ENCODE results near the gene NPIPA3. TPM values are rescaled to one million over a fixed set of nuclear protein-coding genes. Genes with fewer than 3 reads are reported as not detected.
"Not testable (repeated sequence)": the region's sequence is repeated elsewhere in the genome, so short reads cannot be mapped to it uniquely, and the experiment has no call there.

NPIPA3 gene
- total RNA-seq = 0.85 TPM
- long read RNA-seq = 0 reads

DNA sequence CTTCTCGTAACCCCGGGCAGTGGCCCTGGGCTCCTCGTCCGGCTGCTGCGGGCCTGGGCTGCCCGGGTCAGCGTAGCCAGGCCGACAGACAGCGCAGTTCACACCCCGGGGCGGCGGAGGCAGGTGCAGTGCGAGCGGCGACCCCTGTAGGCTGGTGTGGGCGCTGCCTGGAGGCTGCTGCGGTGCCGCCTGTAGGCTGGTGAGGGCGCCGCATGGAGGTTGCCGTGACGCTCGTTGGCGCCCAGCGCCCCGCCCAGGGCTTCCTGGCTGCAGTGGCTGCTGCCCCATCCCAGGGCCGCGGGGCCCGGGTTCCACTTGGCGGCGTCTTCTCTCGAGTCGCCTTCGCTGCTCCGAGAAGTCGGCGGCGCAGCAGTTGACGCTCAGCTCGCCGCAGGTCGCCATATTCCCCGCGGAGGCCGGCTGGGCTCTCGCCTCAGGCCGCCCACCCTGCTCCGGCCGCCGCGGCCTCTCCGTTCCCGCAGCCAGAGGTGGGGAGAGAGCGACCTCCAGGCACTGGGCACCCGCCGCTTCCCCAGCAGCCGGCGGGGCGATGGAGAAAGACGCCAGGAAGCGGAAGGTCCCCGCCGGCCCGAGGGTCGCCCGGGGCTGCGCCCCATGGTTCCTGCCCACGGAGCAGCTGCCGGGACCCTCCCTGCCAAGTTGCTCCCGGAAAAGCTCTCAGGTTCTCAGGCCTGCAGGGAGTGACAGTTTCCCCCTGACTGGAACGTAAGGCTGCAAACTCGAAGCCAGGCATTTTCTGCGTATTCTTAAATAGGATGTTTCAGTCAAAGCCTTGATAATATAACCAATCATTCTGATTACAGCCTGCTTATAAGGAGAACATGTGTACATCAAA lies at the start of gene NPIPA3:
TSS of gene NPIPA3 (plus strand) at position 256 of the 856 bp plus-strand sequence. CDS start 5,533 bp downstream, outside the sequence.
- DNase-seq; H3K9me3 ChIP-seq (replicated peaks); intact Hi-C loops (cut with micrococcal nuclease); H3K36me3 ChIP-seq; H3K27ac ChIP-seq (replicated peaks); H3K4me1 ChIP-seq; H3K4me3 ChIP-seq; H3K27me3 ChIP-seq (ENCODE audit: low read depth): not testable (repeated sequence)

GRCh38 chr16:14658063-14658462 lies 45.1 kb upstream of the NPIPA3 start:
- Histone ChIP-seq H3K4me1 (no peaks in the 10 kb centered on the region), H3K27me3 (ENCODE audit: low read depth) (no peaks in the 10 kb centered on the region), H3K4me3 (no peak overlapping the region), H3K27ac (replicated peaks) (no peak overlapping the region), H3K9me3 (replicated peaks) (no peaks in the 10 kb centered on the region), H3K36me3 (peaks cover 92% of the 10 kb centered on the region)
- TF ChIP-seq, protein P1, sequence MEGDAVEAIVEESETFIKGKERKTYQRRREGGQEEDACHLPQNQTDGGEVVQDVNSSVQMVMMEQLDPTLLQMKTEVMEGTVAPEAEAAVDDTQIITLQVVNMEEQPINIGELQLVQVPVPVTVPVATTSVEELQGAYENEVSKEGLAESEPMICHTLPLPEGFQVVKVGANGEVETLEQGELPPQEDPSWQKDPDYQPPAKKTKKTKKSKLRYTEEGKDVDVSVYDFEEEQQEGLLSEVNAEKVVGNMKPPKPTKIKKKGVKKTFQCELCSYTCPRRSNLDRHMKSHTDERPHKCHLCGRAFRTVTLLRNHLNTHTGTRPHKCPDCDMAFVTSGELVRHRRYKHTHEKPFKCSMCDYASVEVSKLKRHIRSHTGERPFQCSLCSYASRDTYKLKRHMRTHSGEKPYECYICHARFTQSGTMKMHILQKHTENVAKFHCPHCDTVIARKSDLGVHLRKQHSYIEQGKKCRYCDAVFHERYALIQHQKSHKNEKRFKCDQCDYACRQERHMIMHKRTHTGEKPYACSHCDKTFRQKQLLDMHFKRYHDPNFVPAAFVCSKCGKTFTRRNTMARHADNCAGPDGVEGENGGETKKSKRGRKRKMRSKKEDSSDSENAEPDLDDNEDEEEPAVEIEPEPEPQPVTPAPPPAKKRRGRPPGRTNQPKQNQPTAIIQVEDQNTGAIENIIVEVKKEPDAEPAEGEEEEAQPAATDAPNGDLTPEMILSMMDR (IDR thresholded peaks at IDR 0.05; ENCODE audit: borderline replicate concordance) = no peak
- intact Hi-C loops (cut with micrococcal nuclease) = no loop called here
- DNase-seq = no peak

DNA sequence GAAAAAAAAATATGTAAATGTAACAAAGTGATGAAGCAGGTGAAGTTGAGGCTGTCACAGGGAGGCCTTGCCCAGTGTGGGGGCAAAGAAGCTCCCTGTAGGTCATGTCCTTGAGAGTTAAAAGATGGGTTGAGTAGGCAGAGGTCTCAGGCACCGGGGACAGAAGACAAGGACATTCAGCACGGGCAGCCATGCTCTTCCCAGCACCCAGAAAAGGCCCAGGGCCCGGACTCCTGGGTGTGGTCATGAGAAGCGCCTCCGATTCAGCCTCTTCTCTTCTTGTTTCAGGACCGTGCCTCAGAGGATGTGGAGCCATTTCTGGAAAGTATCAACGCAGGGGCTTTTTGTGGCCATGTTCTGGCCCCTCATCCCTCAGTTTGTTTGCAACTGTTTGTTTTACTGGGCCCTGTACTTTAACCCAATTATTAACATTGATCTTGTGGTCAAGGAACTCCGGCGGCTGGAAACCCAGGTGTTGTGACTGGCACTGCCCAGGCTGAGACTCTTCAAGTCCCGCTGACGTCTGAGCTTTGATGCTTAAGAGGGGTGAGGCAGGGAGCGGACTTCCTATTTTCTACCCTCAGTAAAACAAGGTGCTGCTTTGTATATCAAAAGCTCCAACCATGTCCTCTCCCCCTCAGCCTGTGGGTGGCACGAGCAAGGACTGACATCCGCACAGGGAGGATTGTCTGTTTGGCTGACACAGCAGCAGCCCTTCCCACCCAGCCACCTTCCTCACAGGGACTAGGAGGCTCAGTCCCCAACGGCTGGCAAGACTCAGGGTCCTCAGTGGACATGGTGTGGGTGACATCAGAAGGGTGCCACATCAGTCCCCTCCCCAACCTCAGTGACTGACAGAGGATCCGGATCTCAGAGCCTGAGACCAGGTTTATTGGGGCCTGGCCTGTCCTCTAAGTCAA lies 35.6 kb upstream of the NPIPA3 start:
- H3K27me3 ChIP-seq (ENCODE audit: low read depth) = no peaks in the 10 kb centered on the region
- no peaks in the 10 kb centered on the region for H3K4me1 ChIP-seq
- TF ChIP-seq, protein P1 (IDR thresholded peaks at IDR 0.05; ENCODE audit: borderline replicate concordance) = no peak
- intact Hi-C loops (cut with micrococcal nuclease) = no loop called here
- H3K4me3 ChIP-seq = no peak overlapping the region
- no peak overlapping the region for H3K27ac ChIP-seq (replicated peaks)
- DNase-seq = no peak
- no peaks in the 10 kb centered on the region for H3K9me3 ChIP-seq (replicated peaks)
- peaks cover 71% of the 10 kb centered on the region for H3K36me3 ChIP-seq

- H3K36me3 ChIP-seq = peaks cover 60% of the 10 kb centered on the region
- no peak for DNase-seq
- H3K27me3 ChIP-seq (ENCODE audit: low read depth) = no peaks in the 10 kb centered on the region
- TF ChIP-seq, protein P1 (IDR thresholded peaks at IDR 0.05; ENCODE audit: borderline replicate concordance) = no peak
- no peak overlapping the region for H3K27ac ChIP-seq (replicated peaks)
- H3K4me3 ChIP-seq = no peak overlapping the region
- intact Hi-C loops (cut with micrococcal nuclease) = no loop called here
- no peaks in the 10 kb centered on the region for H3K4me1 ChIP-seq
- no peaks in the 10 kb centered on the region for H3K9me3 ChIP-seq (replicated peaks)
These were observed 34.5 kb upstream of the NPIPA3 start for GRCh38 chr16:14668556-14669223.

- TF ChIP-seq, protein P1 (IDR thresholded peaks at IDR 0.05; ENCODE audit: borderline replicate concordance) = no peak
- DNase-seq = no peak
- Histone ChIP-seq H3K4me1 (no peaks in the 10 kb centered on the region), H3K27me3 (ENCODE audit: low read depth) (no peaks in the 10 kb centered on the region), H3K9me3 (replicated peaks) (no peaks in the 10 kb centered on the region), H3K4me3 (no peak overlapping the region), H3K36me3 (peaks cover 49% of the 10 kb centered on the region), H3K27ac (replicated peaks) (no peak overlapping the region)
- intact Hi-C loops (cut with micrococcal nuclease) = no loop called here
These were observed 33.4 kb upstream of the NPIPA3 start for GRCh38 chr16:14669776-14670175.

Data from left ventricle myocardium inferior (tissue), 1 donor.